SHP77 (cell line): ENCODE measurements around the gene LONP2.

Experiments
- DNase-seq, 2 experiments: peaks; one replicate each; lab custom pipeline; 2025; lab: John Stamatoyannopoulos, UW

The LONP2 gene

GRCh38 chr16:48244080-48244862, at the start of gene LONP2:
TSS of gene LONP2 (plus strand) at chr16:48244300. CDS start at chr16:48244389, 89 bp downstream.
- peak; percentile 91 to 92 for DNase-seq

GRCh38 chr16:48194828-48195556, 49.1 kb upstream of the LONP2 start:
- peak; percentile 61 to 64 for DNase-seq

DNA sequence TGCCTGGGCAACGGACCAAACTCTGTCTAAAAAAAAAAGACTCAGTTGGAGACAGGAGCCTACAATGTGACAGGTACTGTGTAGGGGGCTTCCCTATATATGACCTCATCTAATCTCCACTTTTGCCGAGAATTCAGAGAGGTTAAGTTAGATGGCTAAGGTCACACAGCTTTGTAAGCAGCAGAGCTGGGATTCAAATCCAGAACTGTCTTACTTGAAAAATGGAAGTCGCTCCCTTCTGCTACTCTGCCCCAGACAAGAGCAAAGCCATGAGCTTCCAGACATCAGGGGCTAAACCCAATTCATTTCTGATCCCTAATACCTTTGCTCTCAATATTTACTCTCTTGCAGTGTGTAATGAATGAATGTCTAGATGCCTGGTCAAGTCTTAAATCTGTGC, 46.8 kb upstream of the LONP2 start:
- DNase-seq = no peak

DNA sequence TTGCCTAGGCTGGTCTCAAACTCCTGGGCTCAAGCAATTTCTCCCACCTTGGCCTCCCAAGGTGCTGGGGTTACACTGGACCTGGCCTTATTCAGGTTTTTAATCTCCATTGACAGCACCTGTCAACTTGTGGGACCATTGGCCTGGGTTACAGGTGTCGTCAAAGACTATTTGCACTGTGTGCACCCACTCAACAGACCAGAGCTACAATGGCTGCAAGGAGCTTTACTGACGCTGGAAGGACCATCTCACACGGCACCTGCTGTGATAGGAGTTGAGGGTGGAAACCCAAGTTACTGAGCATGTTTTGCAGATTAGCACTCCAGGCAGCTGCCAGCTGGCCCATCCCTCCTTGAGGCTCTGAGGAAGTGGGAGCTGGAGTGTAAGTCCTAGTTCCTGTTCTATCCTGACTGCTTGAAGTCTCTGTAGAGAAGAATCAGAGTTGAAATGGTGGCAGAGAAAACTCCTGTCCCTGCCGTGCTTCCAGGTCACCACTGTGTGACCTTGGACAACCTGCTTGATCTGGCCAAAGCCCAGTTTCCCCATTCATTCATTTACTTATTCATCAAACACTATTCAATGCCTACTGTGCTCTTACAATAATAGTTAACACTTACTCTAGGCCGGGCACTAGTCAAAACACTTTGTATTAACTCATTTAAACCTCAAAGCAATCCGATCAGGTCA, 42.4 kb upstream of the LONP2 start:
- no peak for DNase-seq

GRCh38 chr16:48203974-48204824, 39.9 kb upstream of the LONP2 start:
- DNase-seq = no peak

- no peak for DNase-seq
Observed at GRCh38 chr16:48204825-48205151, 39.3 kb upstream of the LONP2 start.

DNA sequence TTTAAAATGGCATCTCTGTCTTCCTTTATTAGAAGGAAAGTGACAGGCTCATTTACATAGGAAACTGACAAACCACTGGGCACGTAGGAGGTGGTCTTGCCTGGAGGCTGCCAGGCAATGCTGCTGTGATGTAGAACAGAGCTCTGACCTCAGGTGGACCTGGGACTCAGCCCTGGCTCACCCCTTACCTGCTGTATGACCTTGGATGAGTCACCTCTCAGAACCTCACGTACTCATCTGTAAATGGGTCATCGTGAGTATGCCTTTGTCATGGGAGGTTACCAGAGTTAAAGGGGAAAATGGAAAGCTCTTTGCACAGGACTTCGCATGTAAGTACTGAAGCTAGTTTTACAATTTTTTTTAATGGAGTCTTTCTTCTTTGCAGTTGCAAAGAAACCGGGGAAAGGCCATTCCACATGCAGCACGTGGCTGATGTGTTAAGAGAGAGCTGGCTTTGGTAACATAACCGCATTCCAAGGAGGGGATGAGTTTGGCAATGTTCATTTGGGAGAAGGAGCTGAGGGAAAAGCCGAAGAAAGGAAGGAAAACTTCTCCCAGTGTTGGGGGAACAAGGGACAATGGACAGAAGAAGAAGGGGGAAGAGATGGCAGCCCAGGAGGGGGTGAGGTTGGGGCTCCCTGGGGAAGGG, 37.4 kb upstream of the LONP2 start:
- DNase-seq = peak in 1 of 2 experiments; percentile 2

DNA sequence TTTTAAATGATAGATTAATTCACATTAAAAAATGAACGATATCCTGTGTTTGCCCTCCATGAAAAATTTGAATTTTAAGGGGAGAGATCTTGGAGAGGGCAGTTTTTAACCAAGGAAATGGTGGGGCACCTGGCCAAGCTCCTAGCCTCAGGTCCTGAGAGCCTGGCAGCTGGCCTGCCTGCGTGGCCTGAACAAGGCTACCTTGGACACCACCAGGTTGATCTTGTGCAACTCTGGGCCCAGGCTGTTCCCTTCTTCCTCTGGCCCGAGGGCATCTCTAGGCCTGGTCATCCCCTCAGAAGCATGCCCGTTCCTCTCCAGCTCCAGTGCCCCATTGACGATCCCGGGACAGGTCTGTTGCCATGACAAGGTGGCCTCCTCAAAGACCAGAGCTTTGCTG, 33.4 kb upstream of the LONP2 start:
- no peak for DNase-seq

- DNase-seq = no peak
Observed at GRCh38 chr16:48212033-48212432, 32.1 kb upstream of the LONP2 start.

DNA sequence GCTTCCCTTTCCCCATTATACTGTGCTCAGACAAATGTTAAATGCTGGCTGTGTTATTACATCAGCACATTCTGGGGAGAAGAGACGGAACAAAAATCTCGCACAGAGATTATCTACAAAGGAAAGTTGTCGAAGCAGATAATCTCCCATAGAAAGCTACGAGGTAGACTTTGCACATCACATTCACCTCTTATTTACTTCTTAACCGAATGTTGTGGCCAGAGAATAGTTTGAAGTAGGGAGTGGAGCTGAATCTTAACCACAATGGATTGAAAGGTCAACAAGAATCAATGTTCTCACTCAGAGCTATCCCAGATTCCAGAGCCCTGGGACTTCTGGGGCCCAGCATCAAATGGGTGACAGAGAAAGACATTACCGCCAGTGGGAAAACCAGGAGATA, 28.4 kb upstream of the LONP2 start:
- DNase-seq = no peak

- DNase-seq = no peak
Observed at GRCh38 chr16:48217708-48218107, 26.4 kb upstream of the LONP2 start.

GRCh38 chr16:48218473-48218872, 25.6 kb upstream of the LONP2 start:
- no peak for DNase-seq

DNA sequence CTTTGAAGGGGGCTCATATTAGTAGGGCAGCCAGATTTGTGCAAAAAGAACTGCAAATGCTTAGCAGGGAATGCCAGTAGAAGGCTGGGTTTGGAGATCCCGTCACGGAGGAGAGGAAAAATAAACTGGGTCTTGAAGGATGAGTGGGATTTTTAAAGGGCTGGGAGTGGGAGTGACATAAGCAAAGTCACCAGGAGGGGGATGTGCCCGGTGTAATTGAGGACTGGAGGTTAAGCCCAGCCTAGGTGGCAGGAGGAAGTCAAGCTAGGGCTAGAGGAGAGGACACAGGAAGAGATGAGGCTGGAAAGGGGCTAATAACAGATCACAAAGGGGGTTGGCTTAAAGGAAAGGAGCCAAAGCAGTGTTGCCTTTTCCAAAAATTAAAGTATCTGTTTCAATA, 23.2 kb upstream of the LONP2 start:
- no peak for DNase-seq

DNA sequence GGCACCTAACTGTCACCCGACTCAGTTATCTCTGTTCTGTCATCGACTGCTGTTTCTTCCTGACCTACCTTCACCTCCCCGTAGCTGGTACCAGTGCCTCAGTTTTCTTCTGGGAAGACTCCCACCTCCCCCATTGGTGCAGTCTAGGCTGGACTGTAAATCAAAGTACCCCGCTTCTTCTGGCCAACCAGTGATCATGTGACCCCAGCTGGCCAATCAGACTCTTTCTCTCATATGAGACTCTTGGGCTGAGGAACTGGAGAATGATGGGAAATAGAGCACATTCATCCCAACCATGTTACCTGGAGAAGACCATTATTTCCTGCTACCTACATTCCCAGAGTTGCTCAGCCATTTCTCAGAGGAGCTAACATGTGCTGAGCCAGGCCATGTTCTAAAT, 20.6 kb upstream of the LONP2 start:
- no peak for DNase-seq

GRCh38 chr16:48225456-48225855, 18.6 kb upstream of the LONP2 start:
- no peak for DNase-seq

GRCh38 chr16:48231727-48232492, 12.2 kb upstream of the LONP2 start:
- DNase-seq = peak; percentile 14 to 40

GRCh38 chr16:48232493-48233040, 11.5 kb upstream of the LONP2 start:
- DNase-seq = no peak

- no peak for DNase-seq
Observed at GRCh38 chr16:48234630-48235029, 9.5 kb upstream of the LONP2 start.

- no peak for DNase-seq
Observed at GRCh38 chr16:48235058-48235555, 9.0 kb upstream of the LONP2 start.

GRCh38 chr16:48235556-48236136, 8.5 kb upstream of the LONP2 start:
- no peak for DNase-seq
